GM19395 (cell line): ENCODE data around the gene ZNG1C.
"Not testable (repeated sequence)": the region's sequence is repeated elsewhere in the genome, so short reads cannot be mapped to it uniquely, and the experiment has no call there.

Experiments
- ATAC-seq: cut with Tn5 transposase; IDR thresholded peaks from one replicate; pipeline ENCODE4 v1.9.1; 2021; ENCODE audit warnings: mild to moderate bottlenecking, moderate library complexity; ENCODE audit not compliant: unreplicated experiment

ZNG1C gene

DNA sequence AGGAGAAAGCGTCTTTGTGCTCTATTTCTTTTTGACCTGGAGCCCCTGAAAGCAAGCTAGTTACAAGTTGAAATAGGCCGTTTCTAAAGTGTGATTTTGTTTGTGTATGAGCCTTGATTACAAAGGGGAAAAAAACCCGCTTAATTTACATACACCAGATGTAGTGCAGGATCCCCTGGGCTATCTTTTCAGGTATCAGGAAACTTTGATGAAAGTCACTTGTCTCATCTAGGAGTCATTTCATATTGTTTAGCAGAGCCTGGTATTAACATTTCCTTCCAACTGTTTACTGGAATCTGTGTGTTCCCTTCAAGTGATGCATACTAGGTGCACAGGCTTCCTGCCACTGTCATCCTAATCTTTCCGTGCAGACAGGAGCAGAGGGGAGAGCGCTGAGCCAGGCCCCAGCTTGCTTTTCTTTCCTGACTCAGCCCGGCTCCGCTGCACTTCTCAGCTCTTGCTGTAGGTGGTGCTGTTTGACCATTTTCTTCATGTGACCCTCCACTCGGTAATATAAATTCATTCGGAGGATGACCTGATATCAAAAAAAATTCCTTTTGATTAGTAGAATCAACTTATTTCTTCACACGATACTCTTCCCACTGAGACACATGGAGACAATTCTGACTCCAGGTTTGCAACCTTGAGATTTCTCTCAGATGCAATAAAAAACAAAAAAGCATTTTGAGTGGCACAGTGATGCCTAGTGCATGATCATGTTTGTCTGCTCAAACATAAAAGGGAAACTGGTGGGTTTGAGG, 100.7 kb downstream of the ZNG1C start:
- peak; percentile 93 for ATAC-seq

GRCh38 chr9:68343242-68343641, 101.5 kb downstream of the ZNG1C start:
- ATAC-seq: not testable (repeated sequence)

GRCh38 chr9:68343992-68344391, 102.2 kb downstream of the ZNG1C start:
- not testable (repeated sequence) for ATAC-seq
